ENCODE results near the gene GPS1. TPM values are rescaled to one million over a fixed set of nuclear protein-coding genes. Genes with fewer than 3 reads are reported as not detected.

Gene GPS1
- total and polyA plus RNA-seq, 2 experiments from 2014 or later: 101 to 160 TPM

- no peaks in the 10 kb centered on the region for H3K79me2 ChIP-seq
- H3K4me2 ChIP-seq: peak overlapping the region; percentile 50
- DNase-seq (ENCODE audit: low spot score): no peak
- H3K4me3 ChIP-seq: no peak overlapping the region
- WGBS (ENCODE audit: low lambda C conversion rate, missing lambda C conversion rate): 67% methylated on average over 9 of the region's 9 CpGs
- peaks cover 48% of the 10 kb centered on the region for H3K4me1 ChIP-seq (ENCODE audit: insufficient read depth)
- no peaks in the 10 kb centered on the region for H3K36me3 ChIP-seq (replicated peaks; ENCODE audit: insufficient read depth, low read depth)
- TF ChIP-seq, protein P1, sequence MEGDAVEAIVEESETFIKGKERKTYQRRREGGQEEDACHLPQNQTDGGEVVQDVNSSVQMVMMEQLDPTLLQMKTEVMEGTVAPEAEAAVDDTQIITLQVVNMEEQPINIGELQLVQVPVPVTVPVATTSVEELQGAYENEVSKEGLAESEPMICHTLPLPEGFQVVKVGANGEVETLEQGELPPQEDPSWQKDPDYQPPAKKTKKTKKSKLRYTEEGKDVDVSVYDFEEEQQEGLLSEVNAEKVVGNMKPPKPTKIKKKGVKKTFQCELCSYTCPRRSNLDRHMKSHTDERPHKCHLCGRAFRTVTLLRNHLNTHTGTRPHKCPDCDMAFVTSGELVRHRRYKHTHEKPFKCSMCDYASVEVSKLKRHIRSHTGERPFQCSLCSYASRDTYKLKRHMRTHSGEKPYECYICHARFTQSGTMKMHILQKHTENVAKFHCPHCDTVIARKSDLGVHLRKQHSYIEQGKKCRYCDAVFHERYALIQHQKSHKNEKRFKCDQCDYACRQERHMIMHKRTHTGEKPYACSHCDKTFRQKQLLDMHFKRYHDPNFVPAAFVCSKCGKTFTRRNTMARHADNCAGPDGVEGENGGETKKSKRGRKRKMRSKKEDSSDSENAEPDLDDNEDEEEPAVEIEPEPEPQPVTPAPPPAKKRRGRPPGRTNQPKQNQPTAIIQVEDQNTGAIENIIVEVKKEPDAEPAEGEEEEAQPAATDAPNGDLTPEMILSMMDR (IDR thresholded peaks at IDR 0.05; ENCODE audit: poor library complexity): no peak
- TF ChIP-seq EZH2phosphoT487 (IDR thresholded peaks at IDR 0.05; ENCODE audit: low read depth, severe bottlenecking, unreplicated experiment): no peak
- no peak for TF ChIP-seq EZH2 (IDR thresholded peaks at IDR 0.05; ENCODE audit: borderline replicate concordance)
- no peaks in the 10 kb centered on the region for H3K27me3 ChIP-seq
- no peaks in the 10 kb centered on the region for H3K9me2 ChIP-seq (replicated peaks; ENCODE audit: insufficient read depth)
- peak overlapping the region; percentile 90 for H3K27ac ChIP-seq
- peak overlapping the region; percentile 62 for H2AFZ ChIP-seq
- H4K20me1 ChIP-seq (ENCODE audit: insufficient read depth, poor library complexity, severe bottlenecking): no peaks in the 10 kb centered on the region
- no peaks in the 10 kb centered on the region for H3K9me3 ChIP-seq (ENCODE audit: low read depth)
These were observed 55.1 kb downstream of the GPS1 start for GRCh38 chr17:82106688-82107305.

Other genes with a start within 250 kb of the GPS1 start
- 2.4 and 2.9 TPM in 2 replicates for gene GCGR, start 247.7 kb upstream of the GPS1 start, total RNA-seq
- 2.5 and 3.8 TPM in 2 replicates for gene GCGR, start 247.7 kb upstream of the GPS1 start, polyA plus RNA-seq
- 63.3 and 66.1 TPM in 2 replicates for gene MCRIP1, start 218.6 kb upstream of the GPS1 start, total RNA-seq
- 118 and 138 TPM in 2 replicates for gene MCRIP1, start 218.6 kb upstream of the GPS1 start, polyA plus RNA-seq
- gene PPP1R27, start 216.8 kb upstream of the GPS1 start, total RNA-seq: not detected in 2 replicates
- 0.56 and 0.72 TPM in 2 replicates for gene PPP1R27, start 216.8 kb upstream of the GPS1 start, polyA plus RNA-seq
- gene P4HB, start 191.4 kb upstream of the GPS1 start, total RNA-seq: 1,163 and 1,316 TPM in 2 replicates
- 1,233 and 1,240 TPM in 2 replicates for gene P4HB, start 191.4 kb upstream of the GPS1 start, polyA plus RNA-seq
- 57.0 and 80.7 TPM in 2 replicates for gene ARHGDIA, start 180.6 kb upstream of the GPS1 start, total RNA-seq
- gene ARHGDIA, start 180.6 kb upstream of the GPS1 start, polyA plus RNA-seq: 295 and 311 TPM in 2 replicates
- 50.9 and 55.3 TPM in 2 replicates for gene ALYREF, start 160.3 kb upstream of the GPS1 start, total RNA-seq
- gene ALYREF, start 160.3 kb upstream of the GPS1 start, polyA plus RNA-seq: 96.4 and 106 TPM in 2 replicates
- 129 and 155 TPM in 2 replicates for gene ANAPC11, start 160.2 kb upstream of the GPS1 start, total RNA-seq
- gene ANAPC11, start 160.2 kb upstream of the GPS1 start, polyA plus RNA-seq: 307 and 345 TPM in 2 replicates
- gene NPB, start 149.7 kb upstream of the GPS1 start, total RNA-seq: 0.47 and 2.6 TPM in 2 replicates
- gene NPB, start 149.7 kb upstream of the GPS1 start, polyA plus RNA-seq: 2.2 and 3.2 TPM in 2 replicates
- 81.1 and 84.7 TPM in 2 replicates for gene PCYT2, start 140.5 kb upstream of the GPS1 start, total RNA-seq
- 124 and 126 TPM in 2 replicates for gene PCYT2, start 140.5 kb upstream of the GPS1 start, polyA plus RNA-seq
- 16.5 and 18.6 TPM in 2 replicates for gene SIRT7, start 133.7 kb upstream of the GPS1 start, total RNA-seq
- 35.2 and 36.0 TPM in 2 replicates for gene SIRT7, start 133.7 kb upstream of the GPS1 start, polyA plus RNA-seq
- gene MAFG, start 124.2 kb upstream of the GPS1 start, total RNA-seq: 18.1 and 21.3 TPM in 2 replicates
- gene MAFG, start 124.2 kb upstream of the GPS1 start, polyA plus RNA-seq: 28.5 and 37.4 TPM in 2 replicates
- 109 and 113 TPM in 2 replicates for gene PYCR1, start 114.6 kb upstream of the GPS1 start, total RNA-seq
- 149 and 162 TPM in 2 replicates for gene PYCR1, start 114.6 kb upstream of the GPS1 start, polyA plus RNA-seq
- not detected in 2 replicates for gene MYADML2, start 104.7 kb upstream of the GPS1 start, total RNA-seq
- gene MYADML2, start 104.7 kb upstream of the GPS1 start, polyA plus RNA-seq: 0.06 TPM in 2 replicates
- 1.0 and 1.8 TPM in 2 replicates for gene NOTUM, start 90.7 kb upstream of the GPS1 start, total RNA-seq
- 1.2 and 4.7 TPM in 2 replicates for gene NOTUM, start 90.7 kb upstream of the GPS1 start, polyA plus RNA-seq
- 27.5 and 28.4 TPM in 2 replicates for gene ASPSCR1, start 74.3 kb upstream of the GPS1 start, total RNA-seq
- 45.9 and 56.8 TPM in 2 replicates for gene ASPSCR1, start 74.3 kb upstream of the GPS1 start, polyA plus RNA-seq
- 58.2 and 64.5 TPM in 2 replicates for gene CENPX, start 29.0 kb upstream of the GPS1 start, total RNA-seq
- 83.2 and 84.3 TPM in 2 replicates for gene CENPX, start 29.0 kb upstream of the GPS1 start, polyA plus RNA-seq
- gene LRRC45, start 28.6 kb upstream of the GPS1 start, total RNA-seq: 12.8 and 15.5 TPM in 2 replicates
- gene LRRC45, start 28.6 kb upstream of the GPS1 start, polyA plus RNA-seq: 14.7 and 17.2 TPM in 2 replicates
- gene RAC3, start 20.2 kb upstream of the GPS1 start, total RNA-seq: 11.8 and 13.7 TPM in 2 replicates
- gene RAC3, start 20.2 kb upstream of the GPS1 start, polyA plus RNA-seq: 5.2 and 5.5 TPM in 2 replicates
- gene DCXR, start 14.2 kb upstream of the GPS1 start, total RNA-seq: 118 and 125 TPM in 2 replicates
- 185 and 207 TPM in 2 replicates for gene DCXR, start 14.2 kb upstream of the GPS1 start, polyA plus RNA-seq
- gene RFNG, start 87 bp upstream of the GPS1 start, total RNA-seq: 39.6 and 43.2 TPM in 2 replicates
- gene RFNG, start 87 bp upstream of the GPS1 start, polyA plus RNA-seq: 109 and 118 TPM in 2 replicates
- gene DUS1L, start 13.9 kb downstream of the GPS1 start, total RNA-seq: 71.5 and 71.9 TPM in 2 replicates
- gene DUS1L, start 13.9 kb downstream of the GPS1 start, polyA plus RNA-seq: 160 and 202 TPM in 2 replicates
- gene FASN, start 46.3 kb downstream of the GPS1 start, total RNA-seq: 67.2 and 118 TPM in 2 replicates
- gene FASN, start 46.3 kb downstream of the GPS1 start, polyA plus RNA-seq: 71.5 and 77.6 TPM in 2 replicates
- 10.0 and 15.7 TPM in 2 replicates for gene CCDC57, start 160.9 kb downstream of the GPS1 start, total RNA-seq
- 29.8 and 49.5 TPM in 2 replicates for gene CCDC57, start 160.9 kb downstream of the GPS1 start, polyA plus RNA-seq
- gene SLC16A3, start 177.1 kb downstream of the GPS1 start, total RNA-seq: 240 and 290 TPM in 2 replicates
- 114 and 125 TPM in 2 replicates for gene SLC16A3, start 177.1 kb downstream of the GPS1 start, polyA plus RNA-seq
- 55.7 and 72.5 TPM in 2 replicates for gene CSNK1D, start 221.8 kb downstream of the GPS1 start, total RNA-seq
- gene CSNK1D, start 221.8 kb downstream of the GPS1 start, polyA plus RNA-seq: 152 and 193 TPM in 2 replicates